RPMI7951 (cell line): ENCODE results near the gene ZFP36L1. TPM values are rescaled to one million over a fixed set of nuclear protein-coding genes. Genes with fewer than 3 reads are reported as not detected.

ENCODE experiments used
- DNase-seq: peaks from one replicate; pipeline ENCODE4 v3.0.0-alpha.2; 2012; ENCODE audit warnings: low read depth
- total RNA-seq: library from RNA; depleted of rRNA; stranded (reverse); fragments of >200 nt; shearing (Covaris generic); gene quantifications from 2 replicates; pipeline ENCODE4 v1.2.3, GENCODE V29; 2014

Gene ZFP36L1
- total RNA-seq, 1 experiment from 2014 or later, result 85.8 TPM

DNA sequence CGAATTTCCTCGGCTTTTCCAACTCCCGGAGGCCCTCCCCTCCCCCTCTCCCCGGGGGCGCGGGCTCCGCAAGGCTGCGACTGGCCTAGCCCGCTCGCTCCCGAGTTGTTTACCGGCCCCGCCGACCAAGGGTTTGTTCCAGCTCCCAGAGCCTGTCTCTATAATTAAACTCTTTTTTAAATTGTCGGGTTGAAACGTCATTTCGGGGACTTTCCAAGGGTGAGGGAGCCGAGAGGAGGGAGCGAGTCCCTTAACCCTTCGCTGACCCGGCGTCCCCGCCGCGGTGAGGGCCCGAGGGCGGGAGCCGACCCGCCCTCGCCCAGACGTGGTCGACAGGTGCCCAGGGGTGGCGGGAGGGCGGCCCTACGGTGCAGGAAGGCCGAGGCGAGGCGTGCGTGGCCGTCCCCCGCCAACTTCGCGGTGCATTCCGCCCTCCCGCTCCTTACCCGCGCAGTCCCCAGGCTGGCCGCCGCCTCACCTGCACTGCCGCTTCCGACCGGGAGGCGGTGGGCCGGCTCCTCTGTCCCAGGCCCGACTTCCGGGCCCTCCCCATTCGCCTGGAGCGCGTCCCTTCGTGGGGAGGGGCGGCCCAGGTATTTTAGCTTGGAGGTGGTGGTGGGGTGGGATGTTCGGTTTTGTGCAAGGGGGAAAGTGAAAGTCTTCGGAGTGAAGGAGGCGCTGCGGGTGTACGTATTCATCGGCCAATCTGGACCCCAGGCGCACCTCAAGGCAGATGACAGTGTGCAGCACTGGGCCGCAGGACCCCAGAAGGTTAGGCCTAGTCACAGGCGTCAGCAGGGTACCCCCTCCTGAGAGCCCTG, 2.9 kb upstream of the ZFP36L1 start:
- DNase-seq, result peak; percentile 88

DNA sequence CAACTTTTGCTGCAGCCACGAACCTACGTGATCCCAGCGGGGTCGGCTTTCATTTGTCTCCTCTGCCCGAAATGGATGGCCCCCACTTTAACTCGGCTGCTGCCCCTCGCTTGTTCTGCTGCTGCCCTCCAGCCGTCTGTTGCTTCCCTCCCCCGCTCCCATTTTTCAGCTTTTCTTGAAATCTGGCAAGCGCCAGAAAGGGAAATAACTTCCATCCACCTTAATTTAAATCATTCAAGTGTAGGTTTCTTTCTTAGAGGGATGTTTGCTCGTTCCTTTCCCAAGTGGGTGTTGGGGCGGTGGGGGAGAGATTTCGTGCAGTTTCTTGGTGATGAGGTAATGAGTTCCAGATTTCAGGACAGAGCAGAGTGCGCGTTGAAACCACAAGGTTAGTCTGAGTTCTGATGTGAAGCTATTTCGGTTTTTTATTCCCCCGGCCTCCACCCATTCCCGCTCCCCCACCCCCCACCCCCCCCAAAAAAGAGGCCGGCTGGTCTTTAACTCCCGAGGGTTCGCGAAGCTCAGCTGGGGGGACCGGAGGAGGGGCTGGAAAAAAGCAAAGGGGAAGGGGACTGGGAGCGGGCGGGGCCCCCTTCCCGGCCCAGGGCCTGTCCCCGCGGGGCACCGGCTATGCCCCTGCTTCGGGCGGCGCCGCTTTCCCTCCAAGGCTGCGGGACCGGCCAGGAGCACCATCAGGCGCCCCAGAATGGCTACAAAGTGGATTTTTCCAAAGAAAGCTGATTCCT, 2.2 kb upstream of the ZFP36L1 start:
- peak; percentile 93 for DNase-seq

GRCh38 chr14:68794130-68794850, 1.4 kb upstream of the ZFP36L1 start:
- peak; percentile 88 for DNase-seq

DNA sequence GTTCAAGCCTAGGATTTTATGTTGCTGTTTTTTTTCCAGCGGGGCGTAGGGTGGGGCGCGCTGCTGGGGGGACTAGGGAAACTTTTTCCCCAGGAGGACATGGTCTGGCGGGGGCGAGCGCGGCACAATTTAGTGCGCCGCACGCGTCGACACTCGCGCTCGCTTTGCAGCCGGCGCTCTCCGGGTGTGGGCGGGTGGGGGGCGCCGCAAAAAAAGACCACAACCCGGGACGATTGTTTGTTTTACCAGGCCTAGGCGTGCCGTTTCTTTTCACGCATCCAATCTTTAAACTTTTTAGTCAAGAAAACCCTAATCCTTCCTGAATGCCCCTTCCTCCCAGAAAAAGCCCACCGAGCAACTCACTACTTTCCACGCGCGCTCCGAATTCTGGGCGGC, 865 bp upstream of the ZFP36L1 start:
- DNase-seq, result no peak

GRCh38 chr14:68792678-68792978, 239 bp downstream of the ZFP36L1 start:
- DNase-seq, result no peak

DNA sequence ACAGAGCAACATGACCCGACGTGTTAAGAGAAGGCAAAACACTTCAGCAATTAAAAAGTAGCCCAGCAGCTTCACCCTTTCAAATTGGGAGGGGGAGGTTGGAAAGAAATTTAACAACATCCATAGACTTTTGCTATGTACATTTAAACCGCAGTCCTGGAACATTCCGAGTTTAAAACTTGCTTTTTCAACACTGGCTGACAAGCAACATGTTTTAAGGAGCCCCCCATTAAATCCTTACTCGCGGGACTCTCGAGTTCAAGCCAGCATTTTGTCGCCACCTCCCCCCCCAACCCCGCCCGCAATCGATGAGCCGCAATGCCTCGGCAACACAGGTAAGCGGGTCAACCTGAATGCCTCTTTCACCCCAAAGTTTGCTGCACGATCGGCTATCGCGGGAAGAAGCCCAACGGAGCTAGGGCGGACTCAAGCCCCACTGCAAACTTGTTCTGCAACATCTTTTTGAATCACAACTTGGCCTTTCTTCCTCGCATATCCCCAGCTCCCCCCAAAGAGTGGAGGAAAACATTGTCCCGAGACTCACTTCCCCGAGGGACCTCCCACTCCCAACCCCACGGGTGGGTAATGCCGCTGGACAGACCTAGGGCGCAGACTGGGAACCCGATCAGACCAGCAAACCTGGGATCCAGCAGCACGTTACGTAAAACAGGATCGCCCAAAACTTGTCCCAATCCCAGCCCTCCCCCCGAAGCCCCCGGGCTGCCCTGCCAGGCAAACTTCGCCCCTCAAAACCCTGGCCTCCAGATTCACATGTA, 777 bp downstream of the ZFP36L1 start:
- peak; percentile 26 for DNase-seq

- DNase-seq, result peak; percentile 34
Observed at GRCh38 chr14:68791078-68791901, 1.6 kb downstream of the ZFP36L1 start.

GRCh38 chr14:68790644-68791077, 2.2 kb downstream of the ZFP36L1 start:
- no peak for DNase-seq

DNA sequence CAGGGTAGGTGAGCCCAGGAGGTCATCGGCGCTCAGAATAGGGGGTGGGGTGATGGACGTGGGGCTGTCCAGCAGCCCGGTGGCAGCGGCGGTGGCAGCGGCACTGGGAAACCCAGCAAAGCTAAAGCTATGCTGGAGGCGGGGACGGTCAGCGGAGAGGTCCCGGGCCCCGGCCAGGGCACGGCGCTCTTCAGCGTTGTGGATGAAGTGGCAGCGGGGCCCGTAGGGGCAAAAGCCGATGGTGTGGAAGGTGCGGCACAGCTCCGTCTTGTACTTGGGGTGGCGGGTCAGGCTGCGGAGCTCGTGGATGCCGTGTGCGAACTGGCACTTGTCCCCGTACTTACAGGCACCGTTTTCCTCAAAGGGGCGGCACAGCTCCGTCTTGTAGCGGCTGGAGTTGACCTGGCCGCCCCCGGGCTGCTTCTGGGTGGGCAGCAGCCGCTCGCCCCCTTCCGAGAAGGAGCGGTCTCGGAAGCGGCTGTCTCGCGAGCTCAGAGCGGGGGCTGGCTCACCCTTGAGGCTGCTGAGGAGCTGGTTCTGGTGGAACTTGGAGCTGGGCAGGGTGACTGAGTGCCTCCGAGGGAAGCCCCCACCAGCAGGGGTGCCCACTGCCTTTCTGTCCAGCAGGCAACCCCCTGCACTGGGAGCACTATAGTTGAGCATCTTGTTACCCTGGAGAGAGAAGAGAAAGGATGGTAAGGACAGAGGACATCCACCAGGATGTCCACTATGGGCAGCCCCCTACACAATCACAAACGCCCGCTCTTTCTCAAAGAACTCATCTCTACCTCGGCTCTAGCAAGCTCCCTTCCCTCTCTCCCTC, 2.8 kb downstream of the ZFP36L1 start:
- DNase-seq, result peak; percentile 32

DNA sequence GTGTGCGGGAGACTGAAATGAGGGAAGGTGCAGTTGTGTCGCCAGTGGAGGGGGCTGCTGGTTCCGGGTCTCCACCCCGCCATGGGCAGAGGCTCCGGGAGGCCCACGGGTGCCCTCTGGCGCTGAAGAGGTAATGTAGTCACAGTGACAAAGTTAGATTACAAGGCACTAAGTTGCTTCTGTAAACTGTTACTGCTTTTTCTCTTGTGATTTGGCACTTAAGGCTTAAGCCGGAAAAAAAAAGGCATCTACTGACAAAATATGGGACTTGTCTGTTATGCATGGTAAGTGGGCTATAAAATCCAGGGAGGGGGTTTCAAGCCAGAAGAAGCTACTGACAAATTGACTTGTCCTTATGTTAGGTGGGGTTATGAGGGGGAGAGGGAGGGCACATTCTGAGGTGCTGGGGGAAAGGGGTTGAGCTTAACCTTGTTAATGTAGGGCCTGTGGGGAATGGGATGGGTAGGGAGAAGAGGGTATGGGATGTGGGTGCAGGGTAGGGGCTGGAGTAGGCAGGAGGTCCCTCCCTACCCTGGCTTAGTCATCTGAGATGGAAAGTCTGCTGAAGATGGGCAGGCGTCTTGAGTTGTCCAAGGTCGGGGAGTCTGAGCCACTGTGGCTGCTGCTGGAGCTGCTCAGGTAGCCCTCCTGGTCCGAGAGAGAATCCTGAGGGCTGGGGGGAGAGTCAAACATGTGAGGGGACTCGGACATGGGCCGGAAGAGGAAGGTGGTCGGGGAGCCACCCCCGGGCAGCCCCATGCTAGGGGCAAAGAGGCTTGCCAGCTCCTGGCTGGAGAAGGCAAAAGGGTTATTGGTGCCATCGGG, 3.7 kb downstream of the ZFP36L1 start:
- DNase-seq, result peak; percentile 73

DNA sequence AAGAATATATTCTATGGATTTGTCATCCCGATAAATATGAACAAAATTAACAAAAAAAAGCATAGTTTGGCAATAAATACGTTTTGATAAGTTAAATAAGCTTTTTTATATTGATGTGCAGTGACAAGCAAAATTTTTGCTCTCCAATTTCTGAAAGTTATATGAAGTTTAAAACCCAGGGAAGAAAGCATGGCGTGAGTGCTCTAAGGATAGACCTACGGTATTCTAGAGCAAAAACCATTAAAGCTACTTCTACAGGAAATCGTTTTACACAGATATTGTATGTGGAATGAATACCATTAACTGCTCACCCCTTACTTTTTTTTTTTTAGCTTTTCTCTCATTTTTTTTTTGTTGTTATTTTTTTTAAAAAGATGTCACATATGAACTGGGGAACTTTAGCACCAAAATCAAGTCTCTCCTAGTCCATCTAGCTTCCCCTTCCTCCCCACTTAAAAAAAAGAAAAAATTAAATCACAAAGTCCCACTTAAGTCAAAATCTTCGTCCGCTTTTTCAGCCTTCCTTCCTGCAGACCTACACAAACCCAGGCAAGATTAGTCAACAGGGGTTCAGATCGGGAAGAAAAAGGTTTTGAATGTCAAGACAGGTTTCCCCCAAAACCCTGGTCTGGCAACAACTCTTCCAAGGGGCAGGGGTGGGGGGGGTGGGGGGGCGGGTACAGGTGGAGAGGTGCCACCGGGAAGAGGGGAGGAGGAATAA, 4.4 kb downstream of the ZFP36L1 start:
- peak; percentile 24 for DNase-seq

DNA sequence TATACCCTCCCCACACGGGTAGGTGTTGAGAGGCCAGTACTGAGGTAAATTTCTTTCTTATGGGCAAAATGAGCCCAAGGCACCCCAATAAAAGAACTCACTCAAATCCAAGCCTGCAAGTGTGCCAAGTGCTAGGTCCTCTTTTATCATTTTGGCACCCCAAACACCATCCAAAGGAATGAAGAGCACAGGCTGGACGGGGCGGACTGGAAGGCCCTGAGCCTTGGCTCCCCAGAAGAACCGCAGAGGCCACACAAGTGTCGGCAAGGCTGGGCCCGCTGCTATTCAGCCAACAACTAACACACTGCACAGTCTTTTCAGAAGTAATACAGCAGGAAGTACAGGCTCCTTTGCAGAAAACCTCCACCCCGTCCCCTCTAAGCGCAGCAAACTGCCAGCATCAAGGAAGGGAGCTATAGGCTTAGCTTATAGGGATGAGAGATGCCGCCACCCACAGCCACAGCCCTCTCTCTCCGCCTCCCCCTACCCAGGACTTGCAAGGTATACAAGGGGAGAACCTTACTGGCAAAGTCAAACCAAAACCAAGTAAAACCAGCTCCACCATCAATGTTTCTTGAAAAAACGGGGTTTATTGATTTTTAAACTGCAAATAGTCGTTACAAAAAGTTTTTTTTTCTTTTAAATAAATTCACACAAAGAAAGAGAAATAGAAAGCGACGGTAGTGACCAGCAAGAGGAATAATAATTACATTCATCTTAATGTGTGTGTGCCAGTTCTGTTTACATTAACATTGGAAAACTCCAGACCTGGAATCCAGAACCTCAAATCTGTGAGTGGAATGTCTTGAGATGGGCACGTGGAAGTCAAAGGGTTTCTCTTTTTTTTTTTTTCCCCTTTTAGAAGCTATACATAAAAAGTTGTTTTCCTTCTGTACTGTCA, 5.5 kb downstream of the ZFP36L1 start:
- peak; percentile 42 for DNase-seq

- DNase-seq, result peak; percentile 78
Observed at GRCh38 chr14:68786491-68787091, 6.3 kb downstream of the ZFP36L1 start.

DNA sequence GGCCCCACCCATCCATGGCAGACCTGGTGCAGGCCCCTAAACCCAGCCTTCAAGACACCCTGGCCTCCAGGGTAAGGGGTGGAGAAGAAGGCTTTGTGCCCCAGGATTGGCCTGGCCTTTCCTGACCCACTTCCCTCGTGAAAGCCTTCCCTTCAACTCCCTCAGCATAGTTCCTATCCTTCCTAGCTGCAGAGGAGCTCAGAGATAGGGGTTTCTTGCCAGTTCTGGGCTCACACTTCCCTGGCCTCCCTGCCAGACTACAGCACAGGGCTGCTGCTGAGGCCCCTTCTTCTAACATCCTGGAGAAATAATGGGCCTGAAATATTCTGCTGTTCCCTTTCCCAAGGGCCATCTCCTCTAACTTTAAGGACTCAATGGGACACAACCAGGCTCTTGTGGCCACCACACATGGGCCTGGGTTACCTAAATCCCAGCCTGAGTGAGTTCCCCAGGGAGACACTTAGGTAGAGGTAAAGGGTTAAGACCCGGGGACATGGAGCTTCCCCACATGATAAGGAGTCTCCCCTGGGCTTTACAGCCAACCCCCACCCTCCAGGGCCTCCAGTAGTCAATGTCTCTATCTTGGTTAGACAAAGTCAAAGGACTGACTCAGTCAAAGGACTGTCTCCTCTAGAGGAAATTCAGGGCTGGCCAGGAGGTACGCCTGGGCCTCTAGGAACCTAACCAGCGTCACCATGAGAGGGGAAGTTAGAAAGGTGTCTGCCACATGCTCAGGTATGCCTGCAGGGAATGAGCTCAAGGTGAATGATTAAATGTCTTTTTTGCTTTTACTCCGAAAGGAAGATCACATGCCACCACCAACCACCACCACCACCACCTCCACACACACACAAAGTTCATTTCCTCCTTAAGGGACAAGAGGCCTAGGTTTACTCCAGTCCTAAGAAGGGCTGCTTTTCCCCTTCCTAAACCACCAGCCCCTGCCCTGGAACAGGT, 7.1 kb downstream of the ZFP36L1 start:
- DNase-seq, result peak; percentile 87

- DNase-seq, result peak; percentile 87
Observed at GRCh38 chr14:68784978-68785533, 7.8 kb downstream of the ZFP36L1 start.
